MCF 10A (cell line): ENCODE results near the gene SGSH. TPM values are rescaled to one million over a fixed set of nuclear protein-coding genes. Genes with fewer than 3 reads are reported as not detected.

Experiments used
- BruUV-seq: library from RNA; stranded (reverse); fragments of 400-500 nt; replicated peaks from 2 replicates; lab custom pipeline; 2021; lab: Mats Ljungman, UMichigan
- CTCF ChIA-PET: fragments of 300-600 bp; sonication (Branson Sonifier 250); formaldehyde crosslinking; extraction: SDS; loops from one replicate; lab custom pipeline; 2021; ENCODE audit warnings: antibody characterized with exemption, inconsistent platforms; lab: Yijun Ruan, JAX
- POLR2A ChIA-PET: fragments of 300-600, 350-650 bp; sonication (Branson Sonifier 250); formaldehyde crosslinking; extraction: SDS; loops from one replicate; lab custom pipeline; 2020; ENCODE audit warnings: antibody characterized with exemption, inconsistent platforms; lab: Yijun Ruan, JAX
- DNase-seq: peaks from one replicate; pipeline ENCODE4 v3.0.0-alpha.2; 2018; ENCODE audit not compliant: unreplicated experiment
- H3K27ac Mint-ChIP-seq: one replicate; pipeline ENCODE4 v1.8.0; 2022; ENCODE audit warnings: mild to moderate bottlenecking, low read depth, mixed read lengths; ENCODE audit not compliant: unreplicated experiment
- H3K27me3 Mint-ChIP-seq: one replicate; pipeline ENCODE4 v1.8.0; 2022; ENCODE audit warnings: mixed read lengths; ENCODE audit not compliant: insufficient read depth, unreplicated experiment
- H3K36me3 Mint-ChIP-seq: one replicate; pipeline ENCODE4 v1.8.0; 2022; ENCODE audit warnings: mild to moderate bottlenecking, moderate library complexity, mixed read lengths; ENCODE audit not compliant: insufficient read depth, unreplicated experiment
- H3K4me1 Mint-ChIP-seq: one replicate; pipeline ENCODE4 v1.8.0; 2022; ENCODE audit warnings: mixed read lengths; ENCODE audit not compliant: insufficient read depth, unreplicated experiment
- H3K4me3 Mint-ChIP-seq: one replicate; pipeline ENCODE4 v1.8.0; 2022; ENCODE audit warnings: mild to moderate bottlenecking, moderate library complexity, mixed read lengths; ENCODE audit not compliant: unreplicated experiment
- H3K9me3 Mint-ChIP-seq: one replicate; pipeline ENCODE4 v1.8.0; 2022; ENCODE audit warnings: mixed read lengths; ENCODE audit not compliant: unreplicated experiment
- CTCF ChIP-seq: fragments of 200-600 bp; IDR thresholded peaks from one replicate; pipeline ENCODE4 v1.8.0; 2022; ENCODE audit warnings: antibody characterized with exemption, mild to moderate bottlenecking; ENCODE audit not compliant: unreplicated experiment
- intact Hi-C: fragments of 100-400 bp; cut with micrococcal nuclease; formaldehyde crosslinking; loops from 2 replicates; pipeline ENCODE4 v1.14.1; 2022
- total RNA-seq: library from RNA; stranded (reverse); gene quantifications from 2 replicates; pipeline ENCODE4 v1.2.3, GENCODE V29; 2022

The SGSH gene
- total RNA-seq, 1 experiment from 2014 or later, result 42.0 TPM

- CTCF ChIA-PET, result interaction anchor here (0.5 to 0.7 kb wide), 3 partner anchors 23 to 209 kb away, joined by 3 to 4 read pairs (median 3); no protein-coding TSS in a partner anchor
- intact Hi-C loops, result no loop called here
- H3K27ac Mint-ChIP-seq, result no peak overlapping the region
Measured at GRCh38 chr17:80257716-80258213, 37.6 kb upstream of the SGSH start.

GRCh38 chr17:80256034-80256350 lies 35.9 kb upstream of the SGSH start:
- BruUV-seq, result no TSS peak
- POLR2A ChIA-PET, result interaction anchor here (1.3 to 4.2 kb wide), 4 partner anchors 11 to 198 kb away, joined by 3 to 21 read pairs (median 6); partner anchors contain the start of genes SGSH and SLC26A11
- peaks cover 17% of the 10 kb centered on the region for H3K4me1 Mint-ChIP-seq
- H3K27ac Mint-ChIP-seq, result peak overlapping the region; percentile 95
- CTCF ChIA-PET, result interaction anchor here (0.6 kb wide), 2 partner anchors 250 to 1479 kb away, joined by 3 to 6 read pairs; no protein-coding TSS in a partner anchor
- no peaks in the 10 kb centered on the region for H3K9me3 Mint-ChIP-seq
- no peak for DNase-seq
- no peak for TF ChIP-seq CTCF
- no peak overlapping the region for H3K4me3 Mint-ChIP-seq
- intact Hi-C loops, result no loop called here
- H3K36me3 Mint-ChIP-seq, result no peaks in the 10 kb centered on the region
- no peaks in the 10 kb centered on the region for H3K27me3 Mint-ChIP-seq

More at GRCh38 chr17:80257716-80258213, 37.6 kb upstream of the SGSH start:
- TF ChIP-seq CTCF, result no peak
- H3K36me3 Mint-ChIP-seq, result no peaks in the 10 kb centered on the region
- H3K9me3 Mint-ChIP-seq, result no peaks in the 10 kb centered on the region
- POLR2A ChIA-PET, result interaction anchor here (0.7 to 4.2 kb wide), 3 partner anchors 21 to 1424 kb away, joined by 3 to 21 read pairs (median 3); no protein-coding TSS in a partner anchor
- peaks cover 19% of the 10 kb centered on the region for H3K4me1 Mint-ChIP-seq
- no peaks in the 10 kb centered on the region for H3K27me3 Mint-ChIP-seq
- DNase-seq, result no peak
- no TSS peak for BruUV-seq
- H3K4me3 Mint-ChIP-seq, result no peak overlapping the region

GRCh38 chr17:80254396-80255251 lies 34.5 kb upstream of the SGSH start:
- POLR2A ChIA-PET, result interaction anchor here (0.6 to 4.2 kb wide), 8 partner anchors 12 to 200 kb away, joined by 3 to 21 read pairs (median 3); partner anchors contain the start of genes SGSH and SLC26A11
- Mint-ChIP-seq H3K27ac (peak overlapping the region; percentile 95), H3K36me3 (no peaks in the 10 kb centered on the region), H3K4me3 (peak overlapping the region; percentile 60), H3K4me1 (peaks cover 17% of the 10 kb centered on the region), H3K9me3 (no peaks in the 10 kb centered on the region), H3K27me3 (no peaks in the 10 kb centered on the region)
- intact Hi-C loops, result loop anchor here (5.0 kb wide), 2 partner anchors 107 to 172 kb away; partner anchors contain the start of gene EIF4A3
- TF ChIP-seq CTCF, result no peak
- BruUV-seq, result TSS peak; percentile 67
- DNase-seq, result peak; percentile 92
- CTCF ChIA-PET, result interaction anchor here (0.8 to 1.8 kb wide), 3 partner anchors 13 to 247 kb away, joined by 4 read pairs; no protein-coding TSS in a partner anchor
